Measurements from ENCODE around the gene SCFD2. TPM values are rescaled to one million over a fixed set of nuclear protein-coding genes. Genes with fewer than 3 reads are reported as not detected.

SCFD2 gene
- total RNA-seq, 1 experiment from 2014 or later = 12.4 TPM

GRCh38 chr4:53009824-53010223 lies 356.0 kb downstream of the SCFD2 start:
- POLR2A ChIA-PET = no interaction called here
- no peaks in the 10 kb centered on the region for H3K36me3 Mint-ChIP-seq
- ATAC-seq = no peak

DNA sequence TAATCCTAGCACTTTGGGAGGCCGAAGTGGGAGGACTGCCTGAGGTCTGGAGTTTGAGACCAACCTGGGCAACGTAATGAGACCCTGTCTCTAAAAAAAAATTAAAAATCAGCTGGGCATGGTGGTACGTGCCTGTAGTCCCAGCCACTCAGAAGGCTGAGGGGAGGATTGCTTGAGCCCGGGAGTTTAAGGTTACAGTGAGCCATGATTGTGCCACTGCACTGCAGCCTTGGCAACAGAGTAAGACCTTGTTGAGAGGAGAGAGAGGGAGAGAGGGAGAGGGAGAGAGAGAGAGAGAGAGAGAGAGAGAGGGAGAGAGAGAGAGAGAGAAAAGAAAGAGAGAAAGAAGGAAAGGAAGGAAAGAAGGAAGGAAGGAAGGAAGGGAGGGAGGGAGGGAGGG lies 358.8 kb downstream of the SCFD2 start:
- CTCF ChIA-PET = interaction anchor here (1.2 kb wide), 1 partner anchor 1227 kb away, joined by 4 read pairs; no protein-coding TSS in a partner anchor
- Mint-ChIP-seq H3K36me3 (no peaks in the 10 kb centered on the region), H3K4me3 (no peak overlapping the region), H3K9me3 (peaks cover 11% of the 10 kb centered on the region), H3K4me1 (peaks cover 3% of the 10 kb centered on the region; the same call in 1 of the 2 replicates), H3K27ac (no peak overlapping the region), H3K27me3 (ENCODE audit: low read depth) (no peaks in the 10 kb centered on the region; the same call in 1 of the 2 replicates)
- POLR2A ChIA-PET = no interaction called here
- DNase-seq (ENCODE audit: low spot score) (no peak), ATAC-seq (no peak)
- TF ChIP-seq TEAD1 (CRISPR knock-in tag; IDR thresholded peaks at IDR 0.05) = no peak
- TF ChIP-seq ZNF121 (CRISPR knock-in tag; IDR thresholded peaks at IDR 0.05) = no peak
- TF ChIP-seq, protein P1, sequence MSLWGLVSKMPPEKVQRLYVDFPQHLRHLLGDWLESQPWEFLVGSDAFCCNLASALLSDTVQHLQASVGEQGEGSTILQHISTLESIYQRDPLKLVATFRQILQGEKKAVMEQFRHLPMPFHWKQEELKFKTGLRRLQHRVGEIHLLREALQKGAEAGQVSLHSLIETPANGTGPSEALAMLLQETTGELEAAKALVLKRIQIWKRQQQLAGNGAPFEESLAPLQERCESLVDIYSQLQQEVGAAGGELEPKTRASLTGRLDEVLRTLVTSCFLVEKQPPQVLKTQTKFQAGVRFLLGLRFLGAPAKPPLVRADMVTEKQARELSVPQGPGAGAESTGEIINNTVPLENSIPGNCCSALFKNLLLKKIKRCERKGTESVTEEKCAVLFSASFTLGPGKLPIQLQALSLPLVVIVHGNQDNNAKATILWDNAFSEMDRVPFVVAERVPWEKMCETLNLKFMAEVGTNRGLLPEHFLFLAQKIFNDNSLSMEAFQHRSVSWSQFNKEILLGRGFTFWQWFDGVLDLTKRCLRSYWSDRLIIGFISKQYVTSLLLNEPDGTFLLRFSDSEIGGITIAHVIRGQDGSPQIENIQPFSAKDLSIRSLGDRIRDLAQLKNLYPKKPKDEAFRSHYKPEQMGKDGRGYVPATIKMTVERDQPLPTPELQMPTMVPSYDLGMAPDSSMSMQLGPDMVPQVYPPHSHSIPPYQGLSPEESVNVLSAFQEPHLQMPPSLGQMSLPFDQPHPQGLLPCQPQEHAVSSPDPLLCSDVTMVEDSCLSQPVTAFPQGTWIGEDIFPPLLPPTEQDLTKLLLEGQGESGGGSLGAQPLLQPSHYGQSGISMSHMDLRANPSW (CRISPR knock-in tag; conservative IDR thresholded peaks at IDR 0.05; ENCODE audit: low read depth) = no peak
- TF ChIP-seq GTF2I (CRISPR knock-in tag; conservative IDR thresholded peaks at IDR 0.05) = no peak
- TF ChIP-seq ZNF512 (CRISPR knock-in tag; IDR thresholded peaks at IDR 0.05; ENCODE audit: borderline replicate concordance) = no peak
- no peak for TF ChIP-seq ZNF232 (CRISPR knock-in tag; IDR thresholded peaks at IDR 0.05)
- no peak for TF ChIP-seq MAX (CRISPR knock-in tag; IDR thresholded peaks at IDR 0.05)
- TF ChIP-seq MYBL2 (CRISPR knock-in tag; IDR thresholded peaks at IDR 0.05) = no peak
- TF ChIP-seq SMAD3 (CRISPR knock-in tag; IDR thresholded peaks at IDR 0.05; ENCODE audit: borderline replicate concordance) = no peak
- no peak for TF ChIP-seq RELA (CRISPR knock-in tag; IDR thresholded peaks at IDR 0.05; ENCODE audit: borderline replicate concordance)
- TF ChIP-seq SP1 (CRISPR knock-in tag; conservative IDR thresholded peaks at IDR 0.05) = no peak

More at GRCh38 chr4:53009824-53010223, 356.0 kb downstream of the SCFD2 start:
- Mint-ChIP-seq H3K9me3 (peaks cover 11% of the 10 kb centered on the region), H3K27ac (no peak overlapping the region), H3K4me3 (no peak overlapping the region), H3K4me1 (peaks cover 8% of the 10 kb centered on the region; the same call in 1 of the 2 replicates), H3K27me3 (ENCODE audit: low read depth) (no peaks in the 10 kb centered on the region; the same call in 1 of the 2 replicates)
- CTCF ChIA-PET = interaction anchor here (0.9 to 1.2 kb wide), 3 partner anchors 464 to 1223 kb away, joined by 3 to 12 read pairs (median 3); no protein-coding TSS in a partner anchor
- TF ChIP-seq MAX (CRISPR knock-in tag; IDR thresholded peaks at IDR 0.05) (no peak), EMX1 (CRISPR knock-in tag; IDR thresholded peaks at IDR 0.05) (no peak), ESRRA (CRISPR knock-in tag; IDR thresholded peaks at IDR 0.05; ENCODE audit: borderline replicate concordance) (no peak), TCF7 (CRISPR knock-in tag; IDR thresholded peaks at IDR 0.05; ENCODE audit: low read depth) (no peak), GRHL2 (CRISPR knock-in tag; IDR thresholded peaks at IDR 0.05; ENCODE audit: insufficient replicate concordance, severe bottlenecking) (no peak), RORB (CRISPR knock-in tag; IDR thresholded peaks at IDR 0.05) (no peak), ZNF281 (CRISPR knock-in tag; IDR thresholded peaks at IDR 0.05) (no peak)
- TF ChIP-seq, protein P2, sequence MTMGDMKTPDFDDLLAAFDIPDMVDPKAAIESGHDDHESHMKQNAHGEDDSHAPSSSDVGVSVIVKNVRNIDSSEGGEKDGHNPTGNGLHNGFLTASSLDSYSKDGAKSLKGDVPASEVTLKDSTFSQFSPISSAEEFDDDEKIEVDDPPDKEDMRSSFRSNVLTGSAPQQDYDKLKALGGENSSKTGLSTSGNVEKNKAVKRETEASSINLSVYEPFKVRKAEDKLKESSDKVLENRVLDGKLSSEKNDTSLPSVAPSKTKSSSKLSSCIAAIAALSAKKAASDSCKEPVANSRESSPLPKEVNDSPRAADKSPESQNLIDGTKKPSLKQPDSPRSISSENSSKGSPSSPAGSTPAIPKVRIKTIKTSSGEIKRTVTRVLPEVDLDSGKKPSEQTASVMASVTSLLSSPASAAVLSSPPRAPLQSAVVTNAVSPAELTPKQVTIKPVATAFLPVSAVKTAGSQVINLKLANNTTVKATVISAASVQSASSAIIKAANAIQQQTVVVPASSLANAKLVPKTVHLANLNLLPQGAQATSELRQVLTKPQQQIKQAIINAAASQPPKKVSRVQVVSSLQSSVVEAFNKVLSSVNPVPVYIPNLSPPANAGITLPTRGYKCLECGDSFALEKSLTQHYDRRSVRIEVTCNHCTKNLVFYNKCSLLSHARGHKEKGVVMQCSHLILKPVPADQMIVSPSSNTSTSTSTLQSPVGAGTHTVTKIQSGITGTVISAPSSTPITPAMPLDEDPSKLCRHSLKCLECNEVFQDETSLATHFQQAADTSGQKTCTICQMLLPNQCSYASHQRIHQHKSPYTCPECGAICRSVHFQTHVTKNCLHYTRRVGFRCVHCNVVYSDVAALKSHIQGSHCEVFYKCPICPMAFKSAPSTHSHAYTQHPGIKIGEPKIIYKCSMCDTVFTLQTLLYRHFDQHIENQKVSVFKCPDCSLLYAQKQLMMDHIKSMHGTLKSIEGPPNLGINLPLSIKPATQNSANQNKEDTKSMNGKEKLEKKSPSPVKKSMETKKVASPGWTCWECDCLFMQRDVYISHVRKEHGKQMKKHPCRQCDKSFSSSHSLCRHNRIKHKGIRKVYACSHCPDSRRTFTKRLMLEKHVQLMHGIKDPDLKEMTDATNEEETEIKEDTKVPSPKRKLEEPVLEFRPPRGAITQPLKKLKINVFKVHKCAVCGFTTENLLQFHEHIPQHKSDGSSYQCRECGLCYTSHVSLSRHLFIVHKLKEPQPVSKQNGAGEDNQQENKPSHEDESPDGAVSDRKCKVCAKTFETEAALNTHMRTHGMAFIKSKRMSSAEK (CRISPR knock-in tag; IDR thresholded peaks at IDR 0.05; ENCODE audit: borderline replicate concordance) = no peak
- TF ChIP-seq, protein P3, sequence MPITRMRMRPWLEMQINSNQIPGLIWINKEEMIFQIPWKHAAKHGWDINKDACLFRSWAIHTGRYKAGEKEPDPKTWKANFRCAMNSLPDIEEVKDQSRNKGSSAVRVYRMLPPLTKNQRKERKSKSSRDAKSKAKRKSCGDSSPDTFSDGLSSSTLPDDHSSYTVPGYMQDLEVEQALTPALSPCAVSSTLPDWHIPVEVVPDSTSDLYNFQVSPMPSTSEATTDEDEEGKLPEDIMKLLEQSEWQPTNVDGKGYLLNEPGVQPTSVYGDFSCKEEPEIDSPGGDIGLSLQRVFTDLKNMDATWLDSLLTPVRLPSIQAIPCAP (CRISPR knock-in tag; IDR thresholded peaks at IDR 0.05) = no peak
- DNase-seq (ENCODE audit: low spot score) = no peak

All from WTC11 (cell line).